ENCODE measurements around the gene SPARC.

- no peak for TF ChIP-seq CTCF (conservative IDR thresholded peaks at IDR 0.05; ENCODE audit: low read depth, low read length)
- TF ChIP-seq EZH2 (IDR thresholded peaks at IDR 0.05; ENCODE audit: borderline replicate concordance, low read depth, low read length, poor library complexity, severe bottlenecking), result no peak
These were observed 30.4 kb downstream of the SPARC start for GRCh38 chr5:151656311-151656710.

All from A673 (cell line).